Coronary artery (tissue), 2 donors: ENCODE results near the gene PFDN6.

Experiments used
- DNase-seq: peaks from one replicate; pipeline ENCODE4 v3.0.0-alpha.2; 2017; ENCODE audit warnings: low spot score
- H3K27ac ChIP-seq, 2 donors: fragments of 200-600 bp; sonication (generic); one replicate each; pipeline ENCODE4 v1.5.1; 2016 to 2019
- H3K4me3 ChIP-seq: fragments of 200-600 bp; sonication (generic); 2 replicates; pipeline ENCODE4 v1.5.1; 2016; ENCODE audit warnings: mild to moderate bottlenecking, moderate library complexity
- CTCF ChIP-seq: fragments of 200-600 bp; sonication (generic); IDR thresholded peaks from one replicate; pipeline ENCODE4 v1.5.1; 2019; ENCODE audit warnings: antibody characterized with exemption

The PFDN6 gene

GRCh38 chr6:33298773-33299236, 9.4 kb downstream of the PFDN6 start, which contains the start of gene RGL2:
TSS of gene RGL2 (minus strand) at chr6:33298942. CDS start at chr6:33298610, 332 bp downstream.
- peak within 1 kb of the TSS; percentile 92 to 97 for H3K27ac ChIP-seq
- peak within 1 kb of the TSS; percentile 90 for H3K4me3 ChIP-seq
- DNase-seq = peak; percentile 90
- TF ChIP-seq CTCF = no peak

- DNase-seq = peak; percentile 92
- peak overlapping the region; percentile 90 for H3K4me3 ChIP-seq
- H3K27ac ChIP-seq = peak overlapping the region; percentile 92 to 97
- no peak for TF ChIP-seq CTCF
These were observed 10.0 kb downstream of the PFDN6 start for GRCh38 chr6:33299237-33299944.

GRCh38 chr6:33301877-33302276, 12.5 kb downstream of the PFDN6 start:
- TF ChIP-seq CTCF = no peak
- no peak overlapping the region for H3K4me3 ChIP-seq
- DNase-seq = no peak
- H3K27ac ChIP-seq = no peak overlapping the region

GRCh38 chr6:33304216-33304615, 14.8 kb downstream of the PFDN6 start:
- no peak overlapping the region for H3K27ac ChIP-seq

GRCh38 chr6:33305052-33305451, 15.7 kb downstream of the PFDN6 start:
- Histone ChIP-seq H3K4me3 (no peak overlapping the region), H3K27ac (no peak overlapping the region)
- no peak for TF ChIP-seq CTCF
- DNase-seq = no peak

More at GRCh38 chr6:33304216-33304615, 14.8 kb downstream of the PFDN6 start:
- no peak overlapping the region for H3K4me3 ChIP-seq
- no peak for TF ChIP-seq CTCF
- no peak for DNase-seq

- TF ChIP-seq CTCF = no peak
- DNase-seq = no peak
- Histone ChIP-seq H3K4me3 (no peak overlapping the region), H3K27ac (no peak overlapping the region)
These were observed 17.0 kb downstream of the PFDN6 start for GRCh38 chr6:33306356-33306755.
